Astrocyte of the cerebellum (primary cell): ENCODE data around the gene AKNAD1.

ENCODE experiments used
- DNase-seq: peaks from one replicate; pipeline ENCODE4 v3.0.0-alpha.2; 2011; ENCODE audit warnings: low read depth
- H3K4me3 ChIP-seq: 2 replicates; pipeline ENCODE4 v1.5.1; 2011; ENCODE audit warnings: mild to moderate bottlenecking, low read depth, low read length, moderate library complexity
- in situ Hi-C: cut with HindIII; loops from 2 replicates; pipeline ENCODE4 v1.10.0; 2017; ENCODE audit warnings: low sequenced_read_pairs
- TF ChIP-seq, protein P1 (sequence below): IDR thresholded peaks from 2 replicates; pipeline ENCODE4 v1.5.1; 2012; ENCODE audit warnings: low read length, low read depth, moderate library complexity, mild to moderate bottlenecking; ENCODE audit errors: missing control alignments

Gene AKNAD1, protein sequence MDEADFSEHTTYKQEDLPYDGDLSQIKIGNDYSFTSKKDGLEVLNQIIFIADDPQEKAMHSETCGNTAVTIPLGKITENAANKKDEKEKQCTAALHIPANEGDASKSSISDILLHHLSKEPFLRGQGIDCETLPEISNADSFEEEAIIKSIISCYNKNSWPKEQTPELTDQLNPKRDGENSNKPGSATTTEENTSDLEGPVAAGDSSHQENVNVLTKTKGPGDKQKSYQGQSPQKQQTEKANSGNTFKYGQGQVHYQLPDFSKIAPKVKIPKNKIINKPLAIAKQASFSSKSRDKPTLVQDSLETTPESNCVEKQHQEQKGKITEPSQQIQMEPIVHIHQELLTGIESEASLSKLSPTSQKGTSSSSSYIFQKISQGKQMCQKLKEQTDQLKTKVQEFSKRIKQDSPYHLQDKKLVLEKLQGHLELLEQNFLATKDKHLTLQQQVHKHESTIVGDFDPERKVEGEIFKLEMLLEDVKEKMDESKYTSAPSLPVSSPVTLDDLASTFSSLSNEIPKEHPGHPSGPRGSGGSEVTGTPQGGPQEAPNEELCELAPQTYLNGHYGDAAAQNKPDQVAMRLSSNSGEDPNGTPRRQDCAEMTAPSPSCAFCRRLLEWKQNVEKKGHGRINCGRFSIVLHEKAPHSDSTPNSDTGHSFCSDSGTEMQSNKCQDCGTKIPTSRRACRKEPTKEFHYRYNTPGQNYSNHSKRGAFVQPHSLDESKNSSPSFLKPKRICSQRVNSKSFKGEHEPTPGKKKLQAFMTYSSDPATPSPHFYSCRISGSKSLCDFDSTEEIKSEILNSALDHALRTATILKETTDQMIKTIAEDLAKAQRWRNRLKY

DNA sequence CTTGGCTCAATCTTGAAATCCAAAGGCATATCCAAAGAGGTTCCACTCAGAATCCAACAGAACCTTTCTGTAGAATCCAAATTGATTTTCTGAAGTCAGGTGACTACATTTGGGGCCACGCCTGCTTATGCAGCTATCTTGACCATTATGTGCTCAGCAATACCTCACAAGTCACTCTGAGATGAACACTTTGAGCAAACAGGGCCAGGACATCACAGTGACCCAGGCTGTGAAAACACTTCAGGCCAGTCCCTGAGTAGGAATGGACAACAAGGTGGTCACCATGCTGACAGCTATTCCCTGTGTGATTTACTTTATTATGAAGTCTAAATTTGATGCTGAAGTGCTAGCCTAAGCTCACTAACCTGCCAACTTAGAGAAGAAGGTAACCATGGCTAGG, at the start of gene AKNAD1:
AKNAD1 (minus strand) TSS at position 101 of the 400 bp plus-strand sequence. CDS start 4,430 bp downstream, outside the sequence.
- TF ChIP-seq, protein P1, sequence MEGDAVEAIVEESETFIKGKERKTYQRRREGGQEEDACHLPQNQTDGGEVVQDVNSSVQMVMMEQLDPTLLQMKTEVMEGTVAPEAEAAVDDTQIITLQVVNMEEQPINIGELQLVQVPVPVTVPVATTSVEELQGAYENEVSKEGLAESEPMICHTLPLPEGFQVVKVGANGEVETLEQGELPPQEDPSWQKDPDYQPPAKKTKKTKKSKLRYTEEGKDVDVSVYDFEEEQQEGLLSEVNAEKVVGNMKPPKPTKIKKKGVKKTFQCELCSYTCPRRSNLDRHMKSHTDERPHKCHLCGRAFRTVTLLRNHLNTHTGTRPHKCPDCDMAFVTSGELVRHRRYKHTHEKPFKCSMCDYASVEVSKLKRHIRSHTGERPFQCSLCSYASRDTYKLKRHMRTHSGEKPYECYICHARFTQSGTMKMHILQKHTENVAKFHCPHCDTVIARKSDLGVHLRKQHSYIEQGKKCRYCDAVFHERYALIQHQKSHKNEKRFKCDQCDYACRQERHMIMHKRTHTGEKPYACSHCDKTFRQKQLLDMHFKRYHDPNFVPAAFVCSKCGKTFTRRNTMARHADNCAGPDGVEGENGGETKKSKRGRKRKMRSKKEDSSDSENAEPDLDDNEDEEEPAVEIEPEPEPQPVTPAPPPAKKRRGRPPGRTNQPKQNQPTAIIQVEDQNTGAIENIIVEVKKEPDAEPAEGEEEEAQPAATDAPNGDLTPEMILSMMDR, result no peak
- H3K4me3 ChIP-seq, result no peak within 1 kb of the TSS
- in situ Hi-C loops, result no loop called here
- no peak for DNase-seq

DNA sequence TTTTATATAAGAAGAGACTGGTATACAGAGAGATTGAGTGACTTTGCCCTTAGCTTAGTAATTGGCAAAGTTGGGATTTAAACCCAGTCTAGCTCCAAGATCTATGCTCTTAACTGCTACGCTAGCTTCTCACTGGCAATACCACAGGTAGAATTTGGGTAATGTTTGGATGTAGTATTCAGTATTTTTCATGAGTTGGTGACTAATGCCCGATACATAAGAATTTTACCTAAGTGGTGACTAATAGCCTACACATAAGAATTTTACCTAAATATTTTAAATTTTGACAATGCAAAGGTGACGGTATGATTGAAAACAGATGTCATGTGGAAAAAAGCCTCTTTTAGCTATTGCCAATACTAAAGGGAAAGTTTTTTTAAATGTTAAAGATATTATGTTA, 44.2 kb upstream of the AKNAD1 start:
- no peak overlapping the region for H3K4me3 ChIP-seq
- TF ChIP-seq, protein P1, result no peak
- no peak for DNase-seq
- in situ Hi-C loops, result no loop called here

DNA sequence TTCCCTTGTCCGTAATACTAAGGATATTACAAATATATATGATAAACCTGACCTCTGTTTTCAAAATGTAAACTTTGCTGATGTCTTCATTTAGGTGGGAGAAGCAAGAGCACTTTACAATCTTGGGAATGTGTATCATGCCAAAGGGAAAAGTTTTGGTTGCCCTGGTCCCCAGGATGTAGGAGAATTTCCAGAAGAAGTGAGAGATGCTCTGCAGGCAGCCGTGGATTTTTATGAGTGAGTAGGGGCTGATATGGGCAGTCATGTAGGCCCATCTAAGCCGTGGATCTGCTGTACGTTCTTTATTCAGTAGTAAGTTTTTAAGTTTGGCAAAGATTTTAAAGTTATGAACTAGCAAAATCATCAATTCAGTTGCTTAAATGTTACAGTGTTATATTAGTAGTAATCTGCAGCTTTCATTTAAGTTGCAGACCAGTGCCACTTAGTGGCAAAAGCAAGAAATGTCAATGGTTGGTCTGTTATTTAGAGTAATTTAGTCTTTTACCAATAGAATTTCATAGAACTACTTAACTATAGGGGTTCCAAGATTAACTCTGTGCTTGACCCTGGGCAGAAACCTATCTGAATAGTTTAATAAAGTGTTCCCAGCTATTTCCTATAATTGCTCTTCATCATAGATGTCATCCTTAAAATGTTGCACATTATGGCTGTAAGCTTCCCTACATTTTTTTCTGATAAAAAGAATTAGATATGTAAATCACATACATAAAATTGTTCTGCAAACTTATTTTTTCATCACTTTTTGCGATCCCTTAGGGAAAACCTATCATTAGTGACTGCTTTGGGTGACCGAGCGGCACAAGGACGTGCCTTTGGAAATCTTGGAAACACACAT, 41.2 kb upstream of the AKNAD1 start:
- in situ Hi-C loops, result loop anchor here (5.0 to 10.0 kb wide), 2 partner anchors 56 to 73 kb away; no protein-coding TSS in a partner anchor
- H3K4me3 ChIP-seq, result no peak overlapping the region
- DNase-seq, result peak; percentile 55
- TF ChIP-seq, protein P1, result peak; percentile 57

DNA sequence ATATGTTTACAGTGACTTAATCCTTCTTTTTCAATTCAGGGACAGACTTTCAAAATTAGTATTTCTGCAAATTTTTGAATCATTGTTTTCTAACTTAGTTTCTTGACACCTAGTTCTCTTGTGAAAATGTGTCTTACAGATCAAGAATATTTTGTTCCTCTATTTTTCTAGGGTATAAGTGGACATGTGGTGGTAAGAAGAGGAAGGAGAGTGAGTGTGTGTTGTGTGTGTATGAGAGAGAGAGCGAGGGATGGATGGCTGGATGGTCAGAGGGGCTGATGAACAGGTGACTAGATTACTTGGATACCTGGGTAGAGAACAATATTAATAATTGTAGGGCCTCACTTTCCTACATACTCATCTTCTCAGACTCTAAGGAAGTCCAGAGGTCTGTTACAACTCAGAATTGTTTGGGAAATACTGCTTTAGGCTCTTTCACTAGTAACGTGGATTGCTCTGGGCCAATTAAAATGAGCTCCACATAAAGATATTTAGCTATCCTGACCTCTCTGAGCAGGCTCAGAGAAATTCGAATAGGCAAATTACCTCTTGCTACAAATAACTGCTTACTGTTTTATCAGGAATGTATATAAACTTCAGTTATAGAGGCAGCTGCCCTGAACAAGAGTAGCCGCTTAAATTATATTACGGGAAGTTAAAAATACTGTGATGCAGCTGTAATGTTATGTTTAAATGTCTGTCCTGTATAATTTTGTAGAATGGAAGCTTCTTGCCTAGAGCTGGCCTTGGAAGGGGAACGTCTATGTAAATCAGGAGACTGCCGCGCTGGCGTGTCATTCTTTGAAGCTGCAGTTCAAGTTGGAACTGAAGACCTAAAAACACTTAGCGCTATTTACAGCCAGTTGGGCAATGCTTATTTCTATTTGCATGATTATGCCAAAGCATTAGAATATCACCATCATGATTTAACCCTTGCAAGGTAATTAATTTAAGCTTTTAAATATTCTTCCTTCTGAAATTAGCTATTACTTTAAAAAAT, 39.6 kb upstream of the AKNAD1 start:
- DNase-seq, result no peak
- in situ Hi-C loops, result loop anchor here (5.0 to 10.0 kb wide), 2 partner anchors 54 to 72 kb away; no protein-coding TSS in a partner anchor
- TF ChIP-seq, protein P1, result no peak
- H3K4me3 ChIP-seq, result no peak overlapping the region

DNA sequence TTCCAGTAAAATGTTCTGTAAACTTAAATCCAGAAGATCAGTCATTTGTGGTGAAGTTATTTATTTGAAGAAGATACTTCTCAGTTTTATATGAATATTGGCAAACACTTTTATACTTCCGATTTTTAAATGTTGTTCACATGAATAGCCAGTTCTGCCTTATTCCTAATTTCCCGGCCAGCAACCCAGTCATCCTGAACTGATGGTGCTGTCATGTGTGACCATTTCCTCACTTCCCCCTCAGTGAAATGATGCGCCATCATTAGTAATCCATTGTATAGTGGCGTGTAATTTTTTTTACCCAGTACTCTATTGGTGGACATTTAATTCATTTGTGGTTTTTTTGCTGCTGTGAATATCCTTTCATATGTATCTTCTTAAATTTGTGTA, 36.2 kb upstream of the AKNAD1 start:
- H3K4me3 ChIP-seq, result no peak overlapping the region
- in situ Hi-C loops, result loop anchor here (10.0 kb wide), 1 partner anchor 68 kb away; no protein-coding TSS in a partner anchor
- TF ChIP-seq, protein P1, result no peak
- DNase-seq, result no peak
